NCI-H510A treated with DMSO at 0.1 percent for 48 hours (cell line): ENCODE results near the gene OVCH1.
"Not testable (repeated sequence)": the region's sequence is repeated elsewhere in the genome, so short reads cannot be mapped to it uniquely, and the experiment has no call there.

Source experiments
- DNase-seq: peaks from one replicate; lab custom pipeline; 2025; lab: John Stamatoyannopoulos, UW

The OVCH1 gene

DNA sequence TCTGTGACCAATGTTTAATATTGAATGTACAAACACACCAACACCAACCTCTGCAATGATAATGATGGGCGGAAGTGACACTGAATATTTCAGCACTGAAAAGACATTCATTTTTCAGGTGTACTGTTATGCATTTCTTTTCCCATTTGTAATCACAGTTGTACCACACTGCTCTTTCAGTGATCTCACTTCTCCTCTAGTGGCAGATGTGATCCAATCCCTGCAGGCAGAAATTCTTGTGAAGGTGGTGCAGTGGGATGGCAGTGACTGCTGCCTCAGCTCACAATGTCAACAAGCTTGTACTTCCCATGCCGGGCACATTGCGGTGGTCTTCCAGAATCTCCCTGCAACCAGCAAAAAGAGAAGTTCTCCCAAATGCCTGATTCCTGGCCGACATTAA is 93.5 kb downstream of the OVCH1 start:
- no peak for DNase-seq

DNA sequence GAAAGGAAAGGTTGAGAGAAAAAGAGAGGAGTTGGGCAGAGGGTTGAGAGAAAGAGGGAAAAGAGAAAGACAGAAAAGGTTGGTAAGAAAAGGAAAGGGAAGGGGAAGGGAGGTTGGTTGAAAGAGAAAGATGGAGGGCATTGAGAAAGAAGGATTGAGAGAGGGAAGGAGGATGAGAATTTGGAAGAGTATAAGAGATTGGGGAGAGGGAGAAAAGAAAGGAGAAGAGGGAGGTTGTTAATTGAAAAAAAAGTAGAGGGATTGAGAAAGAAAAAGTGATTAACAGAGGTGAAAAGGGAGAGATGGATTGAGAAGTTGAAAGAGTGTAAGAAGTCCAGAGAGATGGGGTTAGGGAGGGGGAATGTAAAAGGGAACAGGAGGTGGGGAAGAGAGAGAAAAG is 95.0 kb downstream of the OVCH1 start:
- no peak for DNase-seq

DNA sequence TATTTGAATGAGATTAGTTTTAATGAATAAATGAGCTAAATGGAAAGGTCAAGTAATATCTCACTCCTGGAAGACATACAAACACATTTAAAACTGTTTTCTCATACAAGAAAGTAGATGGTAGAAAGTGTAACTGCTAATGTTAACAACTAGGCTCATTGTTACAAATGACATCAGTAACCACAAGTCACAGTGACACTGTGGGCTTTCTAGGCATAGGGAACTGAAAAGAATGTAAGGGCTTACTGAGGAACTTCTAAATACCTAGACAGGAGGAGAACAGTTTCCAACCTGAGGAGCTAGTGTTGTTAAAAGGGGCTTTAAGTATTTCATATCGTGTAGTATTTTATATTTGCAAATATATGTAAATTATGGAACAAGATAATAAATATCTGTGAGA is 99.0 kb downstream of the OVCH1 start:
- no peak for DNase-seq

DNA sequence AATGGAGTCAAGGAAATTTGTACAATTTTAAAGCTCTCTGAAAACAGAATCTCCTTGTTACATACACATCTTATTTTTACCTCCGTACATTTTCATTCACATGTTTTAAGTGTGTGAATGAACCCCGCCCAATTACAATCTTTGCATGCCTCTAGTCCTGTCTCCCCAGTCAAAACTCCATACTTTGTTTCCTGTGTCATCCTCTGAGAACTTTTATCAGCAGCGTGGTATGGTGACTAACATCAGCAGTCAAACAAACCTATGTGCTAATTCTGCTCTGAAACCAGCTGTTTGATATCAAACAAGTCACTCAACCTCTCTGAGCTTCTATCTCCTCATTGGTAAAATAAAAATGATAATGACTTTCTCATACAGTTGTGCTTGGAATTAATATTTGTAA is 100.7 kb downstream of the OVCH1 start:
- DNase-seq = no peak

DNA sequence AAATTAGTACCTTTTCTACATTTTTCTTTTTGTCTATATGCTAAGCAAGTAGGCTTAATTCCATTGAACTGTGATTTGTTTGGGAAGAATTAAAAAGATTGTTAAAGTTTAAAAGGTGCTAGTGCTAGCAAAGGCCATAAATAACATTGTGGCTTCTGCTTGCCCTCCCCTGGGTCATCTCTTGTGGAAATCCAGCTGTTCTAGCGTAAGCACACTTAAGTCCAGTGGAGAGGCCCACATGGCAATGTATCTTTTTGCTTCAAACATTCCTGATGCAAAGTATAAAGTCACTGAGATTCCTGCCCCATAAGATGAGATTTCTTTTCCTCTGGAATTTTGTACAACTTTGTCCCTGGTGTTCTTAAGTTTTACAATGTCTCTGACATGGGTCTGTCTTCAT is 102.1 kb downstream of the OVCH1 start:
- no peak for DNase-seq

DNA sequence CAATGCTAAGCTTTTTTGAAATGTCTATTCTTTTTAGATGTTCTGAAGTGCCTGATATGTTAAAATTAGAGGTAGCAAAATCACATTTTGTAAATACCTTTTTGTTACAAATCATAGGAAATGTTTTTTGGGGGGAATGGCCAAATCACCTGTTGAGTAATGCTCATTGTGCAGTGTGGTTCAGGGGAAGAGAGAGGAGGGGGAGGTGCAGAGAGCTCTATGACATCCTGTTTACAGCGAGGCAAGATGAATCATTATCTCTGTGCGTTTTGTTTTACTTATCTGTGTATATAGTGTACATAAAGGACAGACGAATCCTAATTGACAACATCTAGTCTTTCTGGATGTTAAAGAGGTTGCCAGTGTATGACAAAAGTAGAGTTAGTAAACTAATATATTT is 107.1 kb downstream of the OVCH1 start:
- not testable (repeated sequence) for DNase-seq

DNA sequence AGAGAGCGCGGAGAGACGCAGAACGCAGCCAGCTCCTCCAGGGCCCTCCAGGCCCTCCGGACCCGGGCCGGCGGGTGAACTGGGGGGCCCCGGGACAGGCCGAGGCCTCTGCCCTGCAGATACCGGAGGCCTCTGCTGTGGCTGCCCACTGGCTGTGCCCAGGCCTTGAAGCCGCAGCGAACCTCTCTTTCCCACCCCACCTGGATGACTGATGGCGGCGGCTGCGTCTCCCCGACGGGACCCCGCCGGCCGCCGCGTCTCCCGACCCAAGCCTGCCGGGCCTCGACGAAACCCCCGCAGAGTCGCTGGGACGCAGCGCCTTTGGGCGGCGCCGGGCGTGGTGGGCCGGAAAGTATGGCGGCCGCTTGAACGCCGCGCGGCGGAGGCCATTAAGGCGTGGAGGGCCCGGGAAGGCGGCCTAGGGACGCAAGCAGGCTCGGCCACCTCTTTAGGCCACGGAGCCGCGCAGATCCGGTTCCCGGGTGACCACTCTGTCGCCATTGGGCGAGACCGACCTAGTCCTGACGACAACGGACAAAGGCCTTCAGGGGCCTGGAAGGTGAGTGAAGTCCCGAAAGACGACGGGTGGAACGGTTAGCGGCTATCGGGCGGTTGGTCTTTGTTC is 108.1 kb downstream of the OVCH1 start:
- DNase-seq = no peak

DNA sequence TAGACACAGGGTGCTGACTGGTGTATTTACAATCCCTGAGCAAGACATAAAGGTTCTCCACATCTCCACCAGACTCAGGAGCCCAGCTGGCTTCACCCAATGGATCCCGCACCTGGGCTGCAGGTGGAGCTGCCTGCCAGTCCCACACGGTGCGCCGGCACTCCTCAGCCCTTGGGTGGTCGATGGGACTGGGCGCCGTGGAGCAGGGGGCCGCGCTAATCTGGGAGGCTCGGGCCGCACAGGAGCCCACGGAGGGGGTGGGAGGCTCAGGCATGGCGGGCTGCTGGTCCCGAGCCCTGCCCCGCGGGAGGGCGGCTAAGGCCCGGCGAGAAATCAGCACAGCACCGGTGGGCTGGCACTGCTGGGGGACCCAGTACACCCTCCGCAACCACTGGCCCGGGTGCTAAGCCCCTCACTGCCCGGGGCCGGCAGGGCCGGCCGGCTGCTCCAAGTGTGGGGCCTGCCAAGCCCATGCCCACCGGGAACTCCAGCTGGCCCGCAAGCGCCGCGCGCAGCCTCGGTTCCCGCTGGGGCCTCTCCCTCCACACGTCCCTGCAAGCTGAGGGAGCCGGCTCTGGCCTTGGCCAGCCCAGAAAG is 111.3 kb downstream of the OVCH1 start:
- DNase-seq = not testable (repeated sequence)

DNA sequence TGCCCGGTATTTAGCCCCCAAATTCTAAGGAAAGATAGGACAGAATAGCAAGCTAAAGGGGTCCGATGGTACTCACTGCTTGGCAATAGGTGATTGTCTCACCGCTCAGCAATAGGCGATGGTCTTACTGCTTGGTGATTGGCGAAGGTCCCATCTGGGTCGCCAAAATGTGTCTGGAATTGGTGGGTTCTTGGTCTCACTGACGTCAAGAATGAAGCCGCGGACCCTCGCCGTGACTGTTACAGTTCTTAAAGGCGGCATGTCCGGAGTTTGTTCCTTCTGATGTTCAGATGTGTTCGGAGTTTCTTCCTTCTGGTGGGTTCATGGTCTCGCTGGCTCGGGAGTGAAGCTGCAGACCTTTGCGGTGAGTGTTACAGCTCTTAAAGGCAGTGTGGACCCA is 112.3 kb downstream of the OVCH1 start:
- not testable (repeated sequence) for DNase-seq

DNA sequence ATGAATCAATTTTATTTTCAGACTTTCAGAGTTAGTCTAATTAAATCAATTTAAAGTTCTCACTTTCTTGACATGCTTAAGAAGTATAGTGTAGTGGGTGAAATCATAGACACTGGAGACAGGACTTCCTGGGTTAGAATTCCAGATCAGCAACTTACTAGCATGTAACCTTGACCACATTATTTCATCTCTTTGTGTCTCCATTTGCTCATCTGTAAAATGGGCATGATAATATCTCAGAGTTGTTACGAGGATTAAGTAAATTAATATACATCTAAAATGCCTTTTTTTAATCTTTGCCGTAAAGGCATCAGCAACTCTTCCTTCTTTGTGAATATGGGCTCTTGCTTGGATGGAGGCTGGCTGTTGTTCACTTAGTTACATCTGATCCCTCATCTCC is 115.2 kb downstream of the OVCH1 start:
- no peak for DNase-seq

DNA sequence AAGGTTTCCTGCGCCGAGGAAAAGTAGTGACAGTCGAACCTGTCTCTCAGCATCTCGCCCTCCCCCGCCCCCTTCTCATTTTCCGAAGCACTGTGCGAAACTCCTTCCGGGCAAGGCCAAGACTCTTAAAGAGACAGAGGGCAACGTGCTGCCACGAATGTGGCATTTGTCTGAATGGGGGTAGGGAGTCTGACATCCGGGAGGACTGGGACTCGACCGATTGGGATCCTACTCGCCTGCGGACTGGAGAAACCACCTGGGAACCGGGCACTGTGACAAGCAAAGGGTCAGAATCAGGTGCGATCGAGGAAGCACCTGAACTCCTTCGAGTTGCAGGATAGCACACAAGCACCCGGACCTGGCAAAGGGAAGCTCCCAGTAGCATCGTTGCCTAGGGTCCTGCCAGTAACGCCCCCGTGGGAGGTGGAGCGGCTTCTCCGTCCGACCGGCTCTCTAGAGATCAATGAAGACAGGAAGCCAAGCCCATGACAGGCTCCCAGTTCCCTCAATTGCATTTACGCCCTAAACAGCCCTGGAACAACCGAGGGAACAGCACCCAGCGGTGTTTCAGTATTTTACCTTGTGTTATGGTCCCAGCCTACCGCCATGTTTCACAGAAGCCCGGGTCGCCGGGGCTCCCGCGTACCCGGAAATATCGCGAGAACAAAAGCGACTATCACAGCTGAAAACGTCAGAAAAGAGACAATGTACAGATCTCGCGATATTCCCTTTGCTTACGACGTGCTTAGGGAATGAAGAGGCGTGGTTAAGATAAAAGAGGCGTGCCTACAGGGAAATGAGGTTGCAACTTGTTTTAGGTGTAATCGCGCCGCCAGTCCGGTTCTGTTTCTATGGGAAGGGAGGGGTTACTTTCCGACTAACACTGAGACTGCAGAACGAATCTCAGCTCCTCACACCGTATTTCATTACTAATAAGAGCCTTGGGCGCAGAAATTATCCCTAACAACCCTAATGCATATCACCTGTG is 116.7 kb downstream of the OVCH1 start, which contains the start of gene ERGIC2:
TSS of gene ERGIC2 (minus strand) at position 637 of the 988 bp plus-strand sequence. CDS start 9,539 bp downstream, outside the sequence.
- peak; percentile 96 for DNase-seq
